Endothelial cell (in vitro differentiated cells): ENCODE measurements around the gene GBP6. TPM values are rescaled to one million over a fixed set of nuclear protein-coding genes. Genes with fewer than 3 reads are reported as not detected.

Source experiments
- DNase-seq: peaks from one replicate; pipeline ENCODE4 v3.0.0; 2021; ENCODE audit warnings: low spot score
- H3K27ac Mint-ChIP-seq: one replicate; pipeline ENCODE4 v1.8.0; 2021; ENCODE audit warnings: mixed read lengths, inconsistent platforms; ENCODE audit not compliant: unreplicated experiment
- H3K27me3 Mint-ChIP-seq: one replicate; pipeline ENCODE4 v1.8.0; 2021; ENCODE audit warnings: mild to moderate bottlenecking, moderate library complexity, mixed read lengths, inconsistent platforms; ENCODE audit not compliant: unreplicated experiment
- H3K36me3 Mint-ChIP-seq: one replicate; pipeline ENCODE4 v1.8.0; 2021; ENCODE audit warnings: mild to moderate bottlenecking, low read depth, mixed read lengths, inconsistent platforms; ENCODE audit not compliant: unreplicated experiment
- H3K4me1 Mint-ChIP-seq: one replicate; pipeline ENCODE4 v1.8.0; 2021; ENCODE audit warnings: mild to moderate bottlenecking, mixed read lengths, inconsistent platforms; ENCODE audit not compliant: unreplicated experiment
- H3K4me3 Mint-ChIP-seq: one replicate; pipeline ENCODE4 v1.8.0; 2021; ENCODE audit warnings: mild to moderate bottlenecking, mixed read lengths, inconsistent platforms; ENCODE audit not compliant: unreplicated experiment
- H3K9me3 Mint-ChIP-seq: one replicate; pipeline ENCODE4 v1.8.0; 2021; ENCODE audit warnings: mixed read lengths, inconsistent platforms; ENCODE audit not compliant: unreplicated experiment
- total RNA-seq: library from RNA; stranded (reverse); fragmentation: NEBNext Ultra II Directional; extraction: Animal tissue kit (Norgen Biotek cat#: 25700); gene quantifications from one replicate; pipeline ENCODE4 v1.2.1, GENCODE V29; 2021; ENCODE audit not compliant: unreplicated experiment
- TF ChIP-seq, protein P1 (sequence below): fragments of 200-600 bp; sonication (generic); IDR thresholded peaks from one replicate; pipeline ENCODE4 v1.5.0; 2021; ENCODE audit warnings: antibody characterized with exemption; ENCODE audit not compliant: unreplicated experiment

Gene GBP6
- total RNA-seq, 1 donor from 2014 or later, result 0.26 TPM

DNA sequence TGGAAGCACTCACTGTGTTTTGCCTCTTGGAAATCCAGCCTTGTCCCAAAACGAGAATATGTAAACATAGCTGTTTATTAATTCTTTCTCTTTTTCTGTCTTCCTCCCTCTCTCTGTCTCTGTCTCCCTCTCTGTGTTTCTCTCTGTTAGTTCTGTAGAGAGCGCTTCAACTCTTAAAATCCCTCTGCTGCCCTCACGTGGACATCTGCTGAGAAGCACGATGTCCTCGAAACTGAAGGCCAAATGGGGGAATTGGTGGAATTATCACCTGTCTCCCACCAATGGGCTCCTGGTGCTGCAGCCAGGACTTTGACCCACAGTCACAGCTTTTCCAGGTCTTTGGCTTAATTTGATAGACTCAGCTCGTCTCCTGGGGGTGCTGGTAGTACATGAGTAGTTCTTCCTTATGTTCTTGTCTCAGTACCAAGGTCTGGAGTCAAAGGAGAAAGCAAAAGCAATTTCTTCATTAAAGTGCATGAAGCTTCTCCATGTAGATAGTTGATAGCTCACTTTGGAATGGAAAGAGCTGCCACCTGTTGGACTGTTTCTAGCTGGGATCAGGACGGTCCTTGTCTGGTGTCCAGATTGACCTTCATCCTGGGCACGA lies 5.5 kb upstream of the GBP6 start:
- no peaks in the 10 kb centered on the region for H3K36me3 Mint-ChIP-seq
- peak; percentile 78 for DNase-seq
- H3K9me3 Mint-ChIP-seq, result no peaks in the 10 kb centered on the region
- H3K4me3 Mint-ChIP-seq, result no peak overlapping the region
- peaks cover 2% of the 10 kb centered on the region for H3K27me3 Mint-ChIP-seq
- TF ChIP-seq, protein P1, sequence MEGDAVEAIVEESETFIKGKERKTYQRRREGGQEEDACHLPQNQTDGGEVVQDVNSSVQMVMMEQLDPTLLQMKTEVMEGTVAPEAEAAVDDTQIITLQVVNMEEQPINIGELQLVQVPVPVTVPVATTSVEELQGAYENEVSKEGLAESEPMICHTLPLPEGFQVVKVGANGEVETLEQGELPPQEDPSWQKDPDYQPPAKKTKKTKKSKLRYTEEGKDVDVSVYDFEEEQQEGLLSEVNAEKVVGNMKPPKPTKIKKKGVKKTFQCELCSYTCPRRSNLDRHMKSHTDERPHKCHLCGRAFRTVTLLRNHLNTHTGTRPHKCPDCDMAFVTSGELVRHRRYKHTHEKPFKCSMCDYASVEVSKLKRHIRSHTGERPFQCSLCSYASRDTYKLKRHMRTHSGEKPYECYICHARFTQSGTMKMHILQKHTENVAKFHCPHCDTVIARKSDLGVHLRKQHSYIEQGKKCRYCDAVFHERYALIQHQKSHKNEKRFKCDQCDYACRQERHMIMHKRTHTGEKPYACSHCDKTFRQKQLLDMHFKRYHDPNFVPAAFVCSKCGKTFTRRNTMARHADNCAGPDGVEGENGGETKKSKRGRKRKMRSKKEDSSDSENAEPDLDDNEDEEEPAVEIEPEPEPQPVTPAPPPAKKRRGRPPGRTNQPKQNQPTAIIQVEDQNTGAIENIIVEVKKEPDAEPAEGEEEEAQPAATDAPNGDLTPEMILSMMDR, result peak; percentile 49
- H3K4me1 Mint-ChIP-seq, result peaks cover 5% of the 10 kb centered on the region
- H3K27ac Mint-ChIP-seq, result no peak overlapping the region

DNA sequence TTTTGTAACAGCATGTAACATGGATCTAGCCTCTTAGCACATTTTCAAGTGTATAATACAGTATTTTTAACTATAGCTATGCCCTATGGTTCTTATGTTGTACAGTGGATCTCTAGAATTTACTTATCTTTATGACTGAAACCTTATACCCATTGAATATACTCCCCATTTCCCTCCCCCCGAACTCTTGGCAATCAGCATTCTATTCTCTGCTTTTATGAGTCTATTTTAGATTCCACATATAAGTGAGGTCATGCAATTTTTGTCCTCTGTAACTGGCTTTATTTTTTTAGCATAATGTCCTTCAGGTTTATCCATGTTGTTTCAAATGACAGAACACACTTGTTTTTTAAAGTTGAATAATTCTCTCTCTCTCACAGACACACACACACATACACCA lies 3.1 kb upstream of the GBP6 start:
- Mint-ChIP-seq H3K27me3 (peaks cover 5% of the 10 kb centered on the region), H3K4me1 (peaks cover 15% of the 10 kb centered on the region), H3K9me3 (no peaks in the 10 kb centered on the region), H3K36me3 (no peaks in the 10 kb centered on the region), H3K27ac (no peak overlapping the region), H3K4me3 (no peak overlapping the region)
- no peak for DNase-seq
- TF ChIP-seq, protein P1, result no peak

DNA sequence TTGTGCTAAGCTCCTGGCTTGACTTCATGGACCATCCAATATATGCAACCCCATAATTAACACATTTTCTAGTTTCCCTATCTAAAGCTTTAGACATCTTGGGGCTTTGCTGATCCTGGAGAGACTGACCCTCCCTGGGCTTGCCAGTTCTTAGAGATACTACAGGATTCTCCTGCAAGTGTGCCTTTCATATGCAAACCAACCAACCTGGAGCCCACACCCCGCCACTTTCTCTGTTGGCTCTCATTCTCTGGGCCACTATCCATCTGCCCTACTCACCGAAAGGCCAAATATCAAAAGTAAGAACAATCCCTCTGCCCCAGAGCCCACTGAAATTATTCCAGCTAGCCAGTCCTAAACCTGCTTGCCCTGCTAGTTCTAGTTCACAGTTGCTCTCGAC lies 2.2 kb upstream of the GBP6 start:
- TF ChIP-seq, protein P1, result no peak
- peaks cover 5% of the 10 kb centered on the region for H3K27me3 Mint-ChIP-seq
- DNase-seq, result no peak

DNA sequence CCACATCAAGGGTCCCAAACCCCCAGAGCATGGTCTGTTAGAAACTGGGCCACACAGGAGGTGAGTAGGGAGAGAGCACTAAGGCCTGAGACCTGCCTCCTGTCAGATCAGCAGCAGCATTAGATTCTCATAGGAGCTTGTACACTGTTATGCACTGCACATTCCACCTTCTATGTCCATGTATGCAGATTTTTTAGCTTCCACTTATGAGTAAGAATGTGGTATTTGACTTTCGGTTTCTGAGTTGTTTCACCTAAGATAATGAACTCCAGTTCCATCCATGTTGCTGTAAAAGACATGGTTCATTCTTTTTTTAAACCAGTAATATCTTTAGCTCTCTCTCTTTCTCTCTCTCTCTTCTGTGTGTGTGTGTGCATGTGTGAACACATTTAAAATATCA lies 663 bp upstream of the GBP6 start:
- DNase-seq, result no peak
- Mint-ChIP-seq H3K27ac (no peak overlapping the region), H3K9me3 (no peaks in the 10 kb centered on the region), H3K27me3 (peaks cover 5% of the 10 kb centered on the region), H3K4me1 (peaks cover 13% of the 10 kb centered on the region), H3K4me3 (no peak overlapping the region), H3K36me3 (no peaks in the 10 kb centered on the region)
- TF ChIP-seq, protein P1, result no peak

More for the DNA sequence above, 2.2 kb upstream of the GBP6 start:
- Mint-ChIP-seq H3K4me1 (peaks cover 15% of the 10 kb centered on the region), H3K4me3 (no peak overlapping the region), H3K27ac (no peak overlapping the region), H3K9me3 (no peaks in the 10 kb centered on the region), H3K36me3 (no peaks in the 10 kb centered on the region)

DNA sequence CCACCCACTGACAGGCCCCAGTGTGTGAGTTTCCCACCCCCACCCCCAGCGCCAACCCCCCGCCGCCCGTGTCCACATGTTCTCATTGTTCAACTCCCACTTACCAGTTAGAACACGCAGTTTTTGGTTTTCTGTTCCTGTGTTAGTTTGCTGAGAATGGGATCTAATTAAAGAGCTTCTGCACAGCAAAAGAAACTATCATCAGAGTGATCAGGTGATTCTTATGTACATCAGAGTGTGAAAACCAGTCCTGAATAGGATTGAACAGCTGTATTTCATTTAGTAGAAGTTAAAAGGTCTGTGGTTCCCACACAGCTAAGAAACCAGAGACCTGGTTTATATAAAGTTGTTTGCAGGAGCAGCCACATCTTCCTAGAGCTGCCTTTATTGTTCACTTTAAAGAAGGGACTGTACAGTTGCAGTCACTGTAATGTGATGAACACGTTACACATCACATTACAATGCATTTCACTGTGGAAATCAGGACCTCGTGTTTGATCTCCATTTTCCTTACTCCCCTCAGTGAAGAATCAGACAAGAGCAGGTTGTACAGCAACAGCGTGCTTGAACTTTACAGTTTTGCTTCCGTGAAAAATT lies 1.2 kb downstream of the GBP6 start:
- no peak overlapping the region for H3K27ac Mint-ChIP-seq
- H3K4me1 Mint-ChIP-seq, result peaks cover 11% of the 10 kb centered on the region
- no peak overlapping the region for H3K4me3 Mint-ChIP-seq
- H3K27me3 Mint-ChIP-seq, result peaks cover 3% of the 10 kb centered on the region
- no peaks in the 10 kb centered on the region for H3K36me3 Mint-ChIP-seq
- no peak for DNase-seq
- H3K9me3 Mint-ChIP-seq, result no peaks in the 10 kb centered on the region
- TF ChIP-seq, protein P1, result no peak
